CD8-positive, alpha-beta memory T cell (primary cell): Measurements from ENCODE around the gene KIF16B. TPM values are rescaled to one million over a fixed set of nuclear protein-coding genes. Genes with fewer than 3 reads are reported as not detected.
"Not testable (repeated sequence)": the region's sequence is repeated elsewhere in the genome, so short reads cannot be mapped to it uniquely, and the experiment has no call there.

ENCODE experiments used
- CTCF ChIA-PET: fragments of 350-600 bp; sonication (Branson Sonifier 250); formaldehyde crosslinking; loops from one replicate; lab custom pipeline; 2021; ENCODE audit warnings: antibody characterized with exemption; lab: Charles Lee
- POLR2A ChIA-PET: fragments of 350-600 bp; sonication (Branson Sonifier 250); formaldehyde crosslinking; loops from one replicate; lab custom pipeline; 2021; ENCODE audit warnings: antibody characterized with exemption; lab: Charles Lee
- DNase-seq, 5 donors: peaks; one replicate each; pipeline versions ENCODE4 v3.0.0 to v3.0.0-alpha.2; 2020 to 2022; ENCODE audit warnings: mixed read lengths in 1 of 5
- H3K27ac ChIP-seq: one replicate; pipeline ENCODE4 v1.7.0; 2013; ENCODE audit warnings: low read depth, mild to moderate bottlenecking, low read length, moderate library complexity
- H3K27me3 ChIP-seq: 2 replicates; pipeline ENCODE4 v1.7.0; 2013; ENCODE audit warnings: low read length, mild to moderate bottlenecking; ENCODE audit not compliant: insufficient read depth, poor library complexity, severe bottlenecking
- H3K36me3 ChIP-seq: 2 replicates; pipeline ENCODE4 v1.7.0; 2013; ENCODE audit warnings: mild to moderate bottlenecking, low read length, moderate library complexity; ENCODE audit not compliant: insufficient read depth
- H3K4me1 ChIP-seq: 2 replicates; pipeline ENCODE4 v1.7.0; 2013; ENCODE audit warnings: mild to moderate bottlenecking, low read length, moderate library complexity; ENCODE audit not compliant: insufficient read depth
- H3K4me3 ChIP-seq: 2 replicates; pipeline ENCODE4 v1.7.0; 2013; ENCODE audit warnings: mild to moderate bottlenecking, low read length
- H3K9me3 ChIP-seq: 2 replicates; pipeline ENCODE4 v1.7.0; 2013; ENCODE audit warnings: mild to moderate bottlenecking, low read length
- H3K27ac Mint-ChIP-seq, 8 donors: one replicate each; pipeline ENCODE4 v1.8.0; 2020 to 2021; ENCODE audit warnings: mixed read lengths in 8 of 8, mild to moderate bottlenecking in 6 of 8, inconsistent platforms in 3 of 8, moderate library complexity in 3 of 8
- H3K27me3 Mint-ChIP-seq, 2 donors: one replicate each; pipeline ENCODE4 v1.8.0; 2020 to 2021; ENCODE audit warnings: mixed read lengths in 2 of 2, mild to moderate bottlenecking in 1 of 2, moderate library complexity in 1 of 2
- H3K36me3 Mint-ChIP-seq, 3 donors: one replicate each; pipeline ENCODE4 v1.8.0; 2020 to 2021; ENCODE audit warnings: mixed read lengths in 3 of 3, inconsistent platforms in 1 of 3, mild to moderate bottlenecking in 1 of 3
- H3K4me1 Mint-ChIP-seq, 3 donors: one replicate each; pipeline ENCODE4 v1.8.0; 2020 to 2021; ENCODE audit warnings: mixed read lengths in 3 of 3, inconsistent platforms in 1 of 3, mild to moderate bottlenecking in 1 of 3
- H3K4me3 Mint-ChIP-seq, 7 donors: one replicate each; pipeline ENCODE4 v1.8.0; 2020 to 2021; ENCODE audit warnings: mixed read lengths in 7 of 7, mild to moderate bottlenecking in 6 of 7, moderate library complexity in 4 of 7, inconsistent platforms in 2 of 7
- H3K9me3 Mint-ChIP-seq, 5 donors: one replicate each; pipeline ENCODE4 v1.8.0; 2020 to 2022; ENCODE audit warnings: mixed read lengths in 5 of 5, mild to moderate bottlenecking in 3 of 5, moderate library complexity in 2 of 5, inconsistent platforms in 1 of 5
- polyA plus RNA-seq: library from polyadenylated mRNA; unstranded; fragments of 300-500 nt; fragmentation: Illumina TruSeq; gene quantifications from one replicate; pipeline ENCODE4 v1.2.3, GENCODE V29; 2021
- total RNA-seq, 2 experiments: library from RNA; stranded (reverse); gene quantifications; one replicate each; pipeline ENCODE4 v1.2.3, GENCODE V29; 2021

KIF16B gene
- total and polyA plus RNA-seq, 3 experiments from 2014 or later = 3.2 to 6.0 (median 3.4) TPM

DNA sequence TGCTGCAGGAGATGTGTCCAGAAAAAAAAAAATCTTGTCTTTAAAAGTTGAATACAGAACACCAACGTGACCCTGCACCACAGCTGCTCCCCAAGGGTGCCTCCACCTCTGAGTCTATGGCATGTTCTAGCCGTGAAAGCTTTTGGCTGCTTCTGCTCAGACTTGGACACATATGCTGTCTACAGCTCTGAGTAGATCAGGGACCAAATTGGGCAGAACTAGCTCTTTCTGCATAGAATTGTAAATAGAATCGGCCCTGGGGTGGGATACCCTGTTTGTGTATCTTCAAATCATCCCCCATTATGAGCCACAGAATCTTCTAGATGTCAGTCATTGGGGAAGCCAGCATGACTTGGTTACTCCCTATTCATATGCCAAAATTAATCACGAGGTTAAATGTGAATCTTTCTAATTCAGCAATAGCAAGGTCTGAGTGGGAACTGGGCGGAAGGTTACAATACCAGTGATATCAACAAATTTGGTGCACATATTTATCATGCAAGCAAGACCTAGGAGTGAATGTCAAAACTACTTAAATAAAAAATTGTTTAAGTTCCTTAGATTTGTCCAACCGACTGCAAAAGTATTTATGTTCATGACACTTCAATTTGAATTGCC is 302.8 kb downstream of the KIF16B start:
- Histone ChIP-seq H3K9me3 (no peaks in the 10 kb centered on the region), H3K27me3 (no peaks in the 10 kb centered on the region), H3K27ac (no peak overlapping the region), H3K36me3 (no peaks in the 10 kb centered on the region), H3K4me1 (no peaks in the 10 kb centered on the region), H3K4me3 (no peak overlapping the region)
- H3K27me3 Mint-ChIP-seq = peaks cover 0 to 1% of the 10 kb centered on the region in 2 donors
- peaks cover 7 to 64% (median 21%) of the 10 kb centered on the region in 3 donors for H3K36me3 Mint-ChIP-seq
- H3K4me3 Mint-ChIP-seq = no peak overlapping the region
- peaks cover 8 to 36% (median 16%) of the 10 kb centered on the region in 5 donors for H3K9me3 Mint-ChIP-seq
- H3K4me1 Mint-ChIP-seq = no peaks in the 10 kb centered on the region
- ChIA-PET CTCF (no interaction called here), POLR2A (no interaction called here)
- peak overlapping the region in 1 of 8 donors; percentile 61 for H3K27ac Mint-ChIP-seq
- DNase-seq = no peak

DNA sequence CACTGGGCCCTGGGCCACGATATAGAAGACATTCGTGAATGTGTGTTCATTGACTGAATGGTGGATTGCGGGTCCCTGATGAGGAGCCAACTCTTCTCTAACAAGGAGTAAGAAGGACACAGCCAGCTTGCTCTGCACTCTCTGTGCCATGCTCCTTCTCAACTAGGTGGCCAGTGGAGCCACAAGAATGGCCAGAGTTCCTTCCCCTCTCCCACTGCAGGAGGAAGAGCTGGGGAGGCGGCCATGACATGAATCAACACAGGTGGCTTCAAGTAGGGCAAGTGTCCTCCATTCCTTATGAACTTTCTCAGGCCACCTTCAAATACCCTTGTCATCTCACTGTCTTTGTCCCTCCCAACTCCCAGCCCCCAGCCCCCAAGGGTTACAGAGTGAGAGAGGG is 305.7 kb downstream of the KIF16B start:
- peaks cover 0 to 1% of the 10 kb centered on the region in 2 donors for H3K27me3 Mint-ChIP-seq
- no peak overlapping the region for H3K4me3 Mint-ChIP-seq
- CTCF ChIA-PET = no interaction called here
- Histone ChIP-seq H3K36me3 (no peaks in the 10 kb centered on the region), H3K4me3 (no peak overlapping the region), H3K9me3 (no peaks in the 10 kb centered on the region), H3K27me3 (no peaks in the 10 kb centered on the region), H3K27ac (no peak overlapping the region), H3K4me1 (no peaks in the 10 kb centered on the region)
- H3K27ac Mint-ChIP-seq = no peak overlapping the region
- POLR2A ChIA-PET = no interaction called here
- DNase-seq = no peak
- H3K4me1 Mint-ChIP-seq = no peaks in the 10 kb centered on the region
- peaks cover 0 to 44% (median 9%) of the 10 kb centered on the region in 3 donors for H3K36me3 Mint-ChIP-seq
- peaks cover 9 to 28% (median 17%) of the 10 kb centered on the region in 5 donors for H3K9me3 Mint-ChIP-seq

DNA sequence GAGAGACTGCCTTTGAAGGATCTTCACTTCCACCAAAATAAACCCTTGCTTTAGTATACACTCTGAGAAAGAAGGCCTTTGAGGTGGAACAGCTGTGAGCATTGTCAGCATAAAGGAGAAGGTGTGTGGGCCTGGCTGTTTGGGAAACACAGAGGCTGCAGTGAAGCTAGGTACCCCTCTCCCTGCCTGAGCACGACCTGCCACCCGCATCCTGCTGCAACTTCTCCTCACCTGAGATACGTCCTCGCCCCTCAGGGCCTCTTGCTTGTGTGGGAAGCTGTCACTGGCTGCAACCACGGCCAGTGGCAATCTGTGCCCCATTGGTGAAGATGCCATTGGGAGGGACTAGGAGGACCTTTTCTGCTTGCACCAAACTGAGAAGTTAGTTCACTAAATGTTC is 307.9 kb downstream of the KIF16B start:
- ChIA-PET POLR2A (no interaction called here), CTCF (no interaction called here)
- H3K9me3 Mint-ChIP-seq = peaks cover 9 to 34% (median 17%) of the 10 kb centered on the region in 5 donors
- Histone ChIP-seq H3K27ac (no peak overlapping the region), H3K27me3 (no peaks in the 10 kb centered on the region), H3K4me3 (no peak overlapping the region), H3K9me3 (no peaks in the 10 kb centered on the region), H3K36me3 (no peaks in the 10 kb centered on the region), H3K4me1 (no peaks in the 10 kb centered on the region)
- no peak overlapping the region for H3K27ac Mint-ChIP-seq
- DNase-seq = no peak
- no peak overlapping the region for H3K4me3 Mint-ChIP-seq
- H3K27me3 Mint-ChIP-seq = peaks cover 0 to 3% of the 10 kb centered on the region in 2 donors
- no peaks in the 10 kb centered on the region for H3K4me1 Mint-ChIP-seq
- peaks cover 0 to 37% (median 4%) of the 10 kb centered on the region in 3 donors for H3K36me3 Mint-ChIP-seq

DNA sequence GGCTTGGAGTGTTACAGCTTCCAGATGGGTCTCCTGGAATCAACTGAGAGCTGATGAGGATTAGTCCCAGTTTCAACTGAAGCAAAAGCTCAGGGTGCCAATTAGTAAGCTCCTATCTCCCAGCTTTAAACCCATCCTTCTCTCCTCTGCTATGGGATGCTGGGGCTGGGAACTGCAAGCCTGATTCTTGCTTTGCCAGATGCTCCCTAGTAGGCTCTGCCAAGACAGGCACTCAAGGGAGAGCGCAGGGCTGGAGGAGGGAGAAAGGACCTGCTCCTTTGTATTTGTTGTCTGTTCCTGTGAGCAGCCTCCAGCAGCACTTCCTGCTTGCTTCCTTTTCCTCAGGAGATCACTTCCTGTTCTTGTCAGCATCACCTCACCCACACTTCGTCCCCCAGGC is 309.7 kb downstream of the KIF16B start:
- Histone ChIP-seq H3K27ac (no peak overlapping the region), H3K4me1 (no peaks in the 10 kb centered on the region), H3K9me3 (no peaks in the 10 kb centered on the region), H3K36me3 (no peaks in the 10 kb centered on the region), H3K4me3 (no peak overlapping the region), H3K27me3 (no peaks in the 10 kb centered on the region)
- ChIA-PET CTCF (no interaction called here), POLR2A (no interaction called here)
- peaks cover 0 to 1% of the 10 kb centered on the region in 2 donors for H3K27me3 Mint-ChIP-seq
- H3K9me3 Mint-ChIP-seq = peaks cover 9 to 32% (median 17%) of the 10 kb centered on the region in 5 donors
- H3K4me3 Mint-ChIP-seq = no peak overlapping the region
- H3K4me1 Mint-ChIP-seq = no peaks in the 10 kb centered on the region
- peaks cover 0 to 27% (median 0%) of the 10 kb centered on the region in 3 donors for H3K36me3 Mint-ChIP-seq
- no peak for DNase-seq
- no peak overlapping the region for H3K27ac Mint-ChIP-seq

DNA sequence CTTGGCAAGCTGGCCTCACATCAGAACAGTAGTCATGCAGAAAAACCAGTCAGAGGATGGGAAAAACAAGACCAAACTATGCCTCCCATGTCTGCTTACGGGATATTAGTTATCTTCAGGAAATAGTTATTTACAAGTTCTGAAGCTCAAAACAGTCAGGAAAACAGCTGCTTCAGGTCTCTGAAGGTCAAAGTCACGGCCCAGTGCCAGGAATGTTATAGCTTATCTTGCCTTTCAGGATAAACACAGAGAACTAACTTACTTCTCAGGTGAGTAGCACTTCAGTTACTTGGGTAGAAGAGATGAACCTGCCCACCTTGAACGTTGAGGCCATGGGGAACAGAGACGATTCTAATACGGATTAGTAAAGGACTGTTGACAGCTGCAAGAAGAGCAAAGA is 310.7 kb downstream of the KIF16B start:
- Histone ChIP-seq H3K9me3 (no peaks in the 10 kb centered on the region), H3K27ac (no peak overlapping the region), H3K4me1 (no peaks in the 10 kb centered on the region), H3K36me3 (no peaks in the 10 kb centered on the region), H3K27me3 (no peaks in the 10 kb centered on the region), H3K4me3 (no peak overlapping the region)
- H3K4me1 Mint-ChIP-seq = no peaks in the 10 kb centered on the region
- H3K36me3 Mint-ChIP-seq = peaks cover 0 to 17% (median 0%) of the 10 kb centered on the region in 3 donors
- no peak overlapping the region for H3K27ac Mint-ChIP-seq
- ChIA-PET CTCF (no interaction called here), POLR2A (no interaction called here)
- DNase-seq = no peak
- H3K27me3 Mint-ChIP-seq = peaks cover 0 to 1% of the 10 kb centered on the region in 2 donors
- peaks cover 9 to 26% (median 17%) of the 10 kb centered on the region in 5 donors for H3K9me3 Mint-ChIP-seq
- H3K4me3 Mint-ChIP-seq = no peak overlapping the region

DNA sequence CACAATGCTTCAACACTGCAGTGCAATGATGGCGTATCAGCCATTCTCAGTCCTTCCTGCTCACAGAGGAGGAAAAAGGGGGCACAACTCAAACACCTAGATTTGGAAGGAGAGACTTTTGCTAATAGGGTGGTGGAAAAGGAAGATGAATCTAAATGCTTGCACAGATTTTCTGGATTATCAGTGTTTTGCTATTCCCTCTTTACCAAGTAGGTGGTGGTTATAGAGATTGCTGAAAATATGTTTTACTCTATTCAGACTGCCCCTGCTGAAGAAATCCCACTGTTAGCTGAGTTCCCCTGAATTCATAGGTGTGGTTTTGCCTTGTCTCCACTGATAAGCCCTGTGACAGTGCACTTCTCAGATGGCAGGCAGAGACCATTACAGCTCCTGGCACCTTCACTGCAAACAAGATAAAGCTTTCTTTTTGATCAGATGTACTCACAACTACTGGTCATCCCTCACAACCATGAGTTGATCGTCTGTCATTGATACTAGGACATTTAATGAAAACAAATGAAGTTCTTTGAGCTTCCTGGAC is 311.4 kb downstream of the KIF16B start:
- Mint-ChIP-seq H3K36me3 (peaks cover 0 to 12% (median 0%) of the 10 kb centered on the region in 3 donors), H3K4me3 (no peak overlapping the region), H3K4me1 (no peaks in the 10 kb centered on the region), H3K27ac (peak overlapping the region in 1 of 8 donors; percentile 15), H3K9me3 (peaks cover 9 to 21% (median 13%) of the 10 kb centered on the region in 5 donors), H3K27me3 (peaks cover 0 to 1% of the 10 kb centered on the region in 2 donors)
- ChIA-PET CTCF (no interaction called here), POLR2A (no interaction called here)
- Histone ChIP-seq H3K4me3 (no peak overlapping the region), H3K9me3 (no peaks in the 10 kb centered on the region), H3K36me3 (no peaks in the 10 kb centered on the region), H3K4me1 (no peaks in the 10 kb centered on the region), H3K27me3 (no peaks in the 10 kb centered on the region), H3K27ac (no peak overlapping the region)
- no peak for DNase-seq

DNA sequence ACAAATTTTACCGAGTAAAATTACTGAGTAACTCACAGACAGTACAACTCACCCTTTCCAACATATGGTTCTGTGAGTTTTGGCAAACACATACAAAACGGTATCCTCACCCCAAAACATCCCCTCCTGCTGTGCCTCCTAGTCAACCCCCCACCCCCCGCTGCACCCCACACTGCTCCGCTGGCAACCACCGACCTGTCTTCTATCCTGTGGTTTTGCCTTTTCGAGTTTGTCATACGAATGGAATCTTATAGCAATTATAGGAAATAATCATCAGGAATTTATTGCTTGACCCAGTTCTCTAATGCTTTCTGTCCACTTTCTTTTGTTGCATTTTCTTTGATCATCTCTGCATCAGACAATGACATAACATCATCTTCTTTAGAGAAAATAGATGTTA is 312.3 kb downstream of the KIF16B start:
- H3K27ac ChIP-seq = no peak overlapping the region
- no peaks in the 10 kb centered on the region for H3K4me1 Mint-ChIP-seq
- H3K27me3 Mint-ChIP-seq = peaks cover 0 to 1% of the 10 kb centered on the region in 2 donors
- no peak for DNase-seq
- peaks cover 0 to 7% (median 0%) of the 10 kb centered on the region in 3 donors for H3K36me3 Mint-ChIP-seq
- peaks cover 6 to 14% (median 7%) of the 10 kb centered on the region in 5 donors for H3K9me3 Mint-ChIP-seq
- H3K27ac Mint-ChIP-seq = no peak overlapping the region
- CTCF ChIA-PET = no interaction called here
- H3K9me3 ChIP-seq = no peaks in the 10 kb centered on the region
- H3K4me1 ChIP-seq = no peaks in the 10 kb centered on the region
- no peak overlapping the region for H3K4me3 Mint-ChIP-seq
- no peaks in the 10 kb centered on the region for H3K27me3 ChIP-seq
- H3K36me3 ChIP-seq = no peaks in the 10 kb centered on the region
- POLR2A ChIA-PET = no interaction called here
- H3K4me3 ChIP-seq = no peak overlapping the region

DNA sequence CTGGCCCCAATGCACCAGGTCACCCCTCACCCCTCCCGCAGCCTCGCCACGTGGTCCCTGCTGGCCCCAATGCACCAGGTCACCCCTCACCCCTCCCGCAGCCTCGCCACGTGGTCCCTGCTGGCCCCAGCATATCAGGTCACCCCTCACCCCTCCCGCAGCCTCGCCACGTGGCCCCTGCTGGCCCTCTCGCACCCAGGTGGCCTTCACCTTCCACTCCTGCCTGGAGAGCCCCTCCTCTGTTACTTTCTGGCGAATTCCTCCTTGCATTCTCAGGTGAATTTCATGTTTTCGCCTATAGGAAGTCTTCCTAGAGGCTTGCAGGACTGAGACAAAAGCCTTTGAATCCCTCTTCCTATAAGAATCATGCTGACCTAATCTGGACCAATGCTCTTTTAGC is 313.1 kb downstream of the KIF16B start:
- H3K27ac Mint-ChIP-seq, POLR2A ChIA-PET, H3K27me3 Mint-ChIP-seq: not testable (repeated sequence)

More for the DNA sequence above, 313.1 kb downstream of the KIF16B start:
- H3K9me3 Mint-ChIP-seq = peaks cover 0 to 12% (median 0%) of the 10 kb centered on the region in 5 donors
- H3K4me3 ChIP-seq, H3K36me3 ChIP-seq, H3K4me3 Mint-ChIP-seq, H3K9me3 ChIP-seq, H3K36me3 Mint-ChIP-seq, H3K4me1 Mint-ChIP-seq, H3K27ac ChIP-seq, H3K27me3 ChIP-seq, DNase-seq, CTCF ChIA-PET, H3K4me1 ChIP-seq: not testable (repeated sequence)
